SK-N-MC (cell line): ENCODE results near the gene USP50.

Source experiments
- EZH2 ChIP-seq: fragments of 200-600 bp; sonication (generic); IDR thresholded peaks from one replicate; pipeline ENCODE4 v1.6.1; 2017; ENCODE audit warnings: antibody characterized with exemption
- FOXP2 ChIP-seq: optimal IDR thresholded peaks from 2 replicates; pipeline ENCODE3; 2011; ENCODE audit warnings: mild to moderate bottlenecking, moderate library complexity; ENCODE audit not compliant: insufficient read depth; ENCODE audit errors: extremely low read length, control extremely low read depth
- POLR2AphosphoS5 ChIP-seq: IDR thresholded peaks from 2 replicates; pipeline ENCODE4 v1.6.1; 2012; ENCODE audit warnings: mild to moderate bottlenecking, low read depth, low read length, borderline replicate concordance

GRCh38 chr15:50542887-50543210 lies 3.6 kb downstream of the USP50 start:
- TF ChIP-seq POLR2AphosphoS5 (no peak), EZH2 (no peak), FOXP2 (no peak)
